Muscle layer of duodenum (tissue), 2 donors: ENCODE measurements around the gene SULT1A2.
A peak's percentile ranks its signal among the peaks of the same experiment; 100 is the strongest.
"Not testable (repeated sequence)": the region's sequence is repeated elsewhere in the genome, so short reads cannot be mapped to it uniquely, and the experiment has no call there.

Experiments
- H3K27ac ChIP-seq: one replicate; pipeline ENCODE4 v1.7.0; 2013; ENCODE audit warnings: mild to moderate bottlenecking, low read length
- H3K27me3 ChIP-seq: one replicate; pipeline ENCODE4 v1.7.0; 2013; ENCODE audit warnings: low read depth, mild to moderate bottlenecking, control low read depth, low read length
- H3K36me3 ChIP-seq, 2 donors: one replicate each; pipeline ENCODE4 v1.7.0; 2013; ENCODE audit warnings: low read length in 2 of 2, control low read depth in 1 of 2, mild to moderate bottlenecking in 1 of 2; ENCODE audit not compliant: insufficient read depth in 2 of 2, control insufficient read depth in 1 of 2
- H3K4me1 ChIP-seq, 2 donors: one replicate each; pipeline ENCODE4 v1.7.0; 2013; ENCODE audit warnings: low read length in 2 of 2, mild to moderate bottlenecking in 2 of 2, control low read depth in 1 of 2, moderate library complexity in 1 of 2; ENCODE audit not compliant: insufficient read depth in 2 of 2, control insufficient read depth in 1 of 2
- H3K4me3 ChIP-seq, 2 donors: one replicate each; pipeline ENCODE4 v1.7.0; 2013; ENCODE audit warnings: low read length in 2 of 2, low read depth in 1 of 2, mild to moderate bottlenecking in 1 of 2
- H3K9me3 ChIP-seq, 2 donors: one replicate each; pipeline ENCODE4 v1.7.0; 2013; ENCODE audit warnings: low read length in 2 of 2, control low read depth in 1 of 2, mild to moderate bottlenecking in 1 of 2; ENCODE audit not compliant: control insufficient read depth in 1 of 2
- donor health status: healthy.

The SULT1A2 gene

GRCh38 chr16:28546626-28547025 lies 50.2 kb downstream of the SULT1A2 start:
- Histone ChIP-seq H3K27ac (no peak overlapping the region), H3K4me3 (no peak overlapping the region), H3K9me3 (no peaks in the 10 kb centered on the region), H3K36me3 (no peaks in the 10 kb centered on the region), H3K4me1 (no peaks in the 10 kb centered on the region), H3K27me3 (no peaks in the 10 kb centered on the region)

DNA sequence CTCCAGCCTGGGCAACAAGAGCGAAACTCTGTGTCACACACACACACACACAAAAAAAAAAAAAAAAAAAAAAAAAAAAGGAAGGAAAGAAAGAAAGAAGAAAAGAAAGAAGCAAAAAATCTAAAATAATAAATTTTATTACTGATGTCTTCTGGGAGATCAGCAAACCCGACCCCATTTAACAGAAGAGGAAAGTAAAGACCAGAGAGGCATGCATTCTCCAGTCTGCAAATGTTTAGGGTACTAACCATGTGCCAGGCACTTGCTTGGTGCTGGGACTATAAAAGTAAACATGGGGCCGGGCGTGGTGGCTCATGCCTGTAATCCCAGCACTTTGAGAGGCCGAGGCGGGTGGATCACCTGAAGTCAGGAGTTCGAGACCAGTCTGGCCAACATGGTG lies 50.9 kb downstream of the SULT1A2 start:
- H3K27me3 ChIP-seq, H3K36me3 ChIP-seq, H3K4me1 ChIP-seq, H3K27ac ChIP-seq, H3K9me3 ChIP-seq, H3K4me3 ChIP-seq: not testable (repeated sequence)

GRCh38 chr16:28544998-28545397 lies 51.9 kb downstream of the SULT1A2 start:
- Histone ChIP-seq H3K27me3 (no peaks in the 10 kb centered on the region), H3K4me1 (no peaks in the 10 kb centered on the region), H3K4me3 (no peak overlapping the region), H3K9me3 (no peaks in the 10 kb centered on the region), H3K27ac (no peak overlapping the region), H3K36me3 (no peaks in the 10 kb centered on the region)

GRCh38 chr16:28543072-28543471 lies 53.8 kb downstream of the SULT1A2 start:
- no peaks in the 10 kb centered on the region for H3K27me3 ChIP-seq
- H3K4me3 ChIP-seq, result no peak overlapping the region
- H3K4me1 ChIP-seq, result peaks cover 0 to under 1% of the 10 kb centered on the region in 2 donors
- H3K27ac ChIP-seq, result peak overlapping the region; percentile 12
- H3K36me3 ChIP-seq, result no peaks in the 10 kb centered on the region
- H3K9me3 ChIP-seq, result no peaks in the 10 kb centered on the region

GRCh38 chr16:28542646-28543045 lies 54.2 kb downstream of the SULT1A2 start:
- H3K9me3 ChIP-seq, result no peaks in the 10 kb centered on the region
- H3K4me1 ChIP-seq, result peaks cover 0 to 5% of the 10 kb centered on the region in 2 donors
- no peaks in the 10 kb centered on the region for H3K36me3 ChIP-seq
- H3K27ac ChIP-seq, result peak overlapping the region; percentile 12
- H3K4me3 ChIP-seq, result no peak overlapping the region
- no peaks in the 10 kb centered on the region for H3K27me3 ChIP-seq
